Hippocampal formation (tissue), 2 donors: ENCODE measurements around the gene PPL.
"Not testable (repeated sequence)": the region's sequence is repeated elsewhere in the genome, so short reads cannot be mapped to it uniquely, and the experiment has no call there.

ENCODE experiments used
- DNase-seq, 2 donors: peaks; one replicate each; lab custom pipeline; 2025; lab: John Stamatoyannopoulos, UW

Gene PPL

DNA sequence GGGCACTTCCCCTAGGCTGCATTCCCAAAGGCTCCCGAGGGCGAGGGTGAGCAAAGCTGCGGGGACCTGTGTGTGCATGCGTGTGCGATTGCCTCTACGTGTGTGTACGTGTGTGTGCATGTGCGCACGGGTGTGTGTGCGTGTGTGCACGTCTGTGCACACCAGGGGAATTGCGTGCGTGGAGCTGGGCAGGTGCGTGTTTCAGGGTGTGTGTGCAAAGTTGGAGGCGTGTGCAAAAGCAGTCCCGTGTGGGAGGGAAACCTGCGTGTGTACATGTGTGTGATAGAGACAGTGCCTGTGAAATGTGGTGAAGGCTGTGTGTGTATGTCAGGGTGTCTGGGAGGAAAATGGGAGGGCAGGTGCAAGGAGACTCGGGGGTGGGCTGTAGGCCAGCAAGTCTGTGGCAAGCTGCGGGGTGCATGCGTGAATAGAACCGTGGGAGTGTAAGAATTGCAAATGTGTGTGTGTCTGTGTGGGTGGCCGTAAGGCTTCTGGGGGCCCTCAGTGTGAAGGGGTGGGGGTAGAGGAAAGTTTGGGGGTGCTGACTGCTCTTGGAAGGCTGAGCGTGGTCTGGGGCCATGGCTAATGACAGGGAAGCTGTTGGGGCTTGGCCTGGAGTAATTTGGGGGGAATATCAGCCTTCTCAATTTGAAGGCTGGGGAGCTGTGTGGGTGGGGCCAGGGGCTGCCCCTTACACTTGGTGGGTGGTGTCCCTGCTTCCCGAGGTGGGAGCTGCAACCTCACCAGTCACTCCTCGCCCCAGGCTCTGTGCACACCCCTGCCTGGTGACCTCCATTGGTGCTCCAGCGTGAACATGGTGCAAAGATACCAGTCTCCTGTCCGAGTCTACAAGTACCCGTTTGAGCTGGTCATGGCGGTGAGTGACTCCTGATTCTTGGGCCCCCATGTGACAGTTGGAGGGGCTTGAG lies 21.8 kb upstream of the PPL start:
- DNase-seq: no peak

DNA sequence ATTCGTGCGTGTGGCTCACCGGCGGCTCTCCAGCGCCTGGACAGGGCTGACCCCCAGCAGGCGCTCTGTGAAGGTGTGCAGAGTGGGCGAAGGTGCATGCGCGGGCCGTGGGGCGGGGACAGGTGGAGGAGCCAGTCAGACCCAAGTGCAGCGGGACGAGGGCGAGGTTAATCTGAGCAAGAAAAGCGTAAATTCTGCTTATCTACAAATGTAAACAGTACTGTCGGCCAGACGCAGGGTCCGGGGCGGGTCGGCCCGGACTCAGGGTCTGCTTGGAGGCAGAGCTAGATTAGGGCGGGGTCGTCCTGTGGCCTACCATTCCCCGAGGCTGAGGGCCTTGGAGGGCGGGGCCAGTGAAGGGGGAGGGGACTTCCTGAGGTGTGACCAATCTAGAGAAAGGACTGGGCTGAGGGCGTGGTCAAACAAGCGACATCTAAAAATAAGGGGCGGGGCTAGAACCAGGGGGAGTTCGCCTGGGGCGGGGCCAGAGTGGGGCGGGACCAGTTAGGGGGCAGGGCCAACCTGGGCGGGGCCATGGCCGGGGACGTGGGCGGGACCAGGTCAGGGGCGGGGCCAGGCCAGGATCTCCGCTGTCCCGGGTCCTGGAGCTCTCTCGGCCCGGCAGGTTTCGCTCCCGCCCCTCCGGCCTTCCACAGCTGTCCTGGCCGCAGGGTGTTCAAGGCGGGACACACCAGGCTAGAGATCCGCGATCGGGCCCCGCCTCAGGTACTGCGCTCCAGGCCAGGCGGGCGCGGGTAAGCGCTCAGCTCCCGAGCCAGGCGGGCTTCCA lies 21.0 kb upstream of the PPL start, which contains the start of gene SEC14L5:
SEC14L5 (plus strand) TSS at position 611 of the 790 bp plus-strand sequence. CDS start 994 bp downstream, outside the sequence.
- peak; percentile 98 for DNase-seq

DNA sequence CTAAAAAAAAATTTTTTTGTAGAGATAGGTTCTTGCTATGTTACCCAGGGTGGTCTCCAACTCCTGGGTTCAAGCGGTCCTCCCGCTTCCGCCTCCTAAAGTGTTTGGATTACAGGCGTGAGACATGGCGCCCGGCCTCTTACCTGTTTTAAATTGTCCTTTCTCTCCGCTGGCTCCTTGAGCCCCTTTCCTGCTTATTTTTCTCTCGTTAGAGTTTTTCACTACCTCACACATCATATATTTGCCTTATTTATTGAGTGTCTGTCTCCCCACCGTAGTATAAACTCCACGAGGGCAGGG lies 20.4 kb upstream of the PPL start:
- no peak for DNase-seq

DNA sequence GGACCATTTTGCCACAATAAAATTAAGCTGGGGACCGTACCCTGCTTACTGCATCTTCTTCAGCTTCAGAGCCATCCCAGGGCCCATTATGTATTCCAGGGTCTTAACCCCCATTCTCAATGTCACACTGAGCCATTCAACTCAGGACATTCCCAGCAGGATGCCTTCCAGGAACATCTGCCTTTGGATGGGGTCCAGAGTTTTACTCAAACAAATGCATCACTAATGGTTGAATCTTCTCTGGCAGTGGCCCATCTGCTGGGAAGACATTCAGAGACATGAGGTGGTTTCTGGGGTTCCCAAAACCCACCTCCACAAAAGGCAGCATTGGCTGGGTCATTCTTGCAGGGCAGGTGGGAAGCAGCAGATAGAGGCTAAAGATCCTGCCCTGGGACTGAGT lies 17.8 kb upstream of the PPL start:
- DNase-seq: no peak

DNA sequence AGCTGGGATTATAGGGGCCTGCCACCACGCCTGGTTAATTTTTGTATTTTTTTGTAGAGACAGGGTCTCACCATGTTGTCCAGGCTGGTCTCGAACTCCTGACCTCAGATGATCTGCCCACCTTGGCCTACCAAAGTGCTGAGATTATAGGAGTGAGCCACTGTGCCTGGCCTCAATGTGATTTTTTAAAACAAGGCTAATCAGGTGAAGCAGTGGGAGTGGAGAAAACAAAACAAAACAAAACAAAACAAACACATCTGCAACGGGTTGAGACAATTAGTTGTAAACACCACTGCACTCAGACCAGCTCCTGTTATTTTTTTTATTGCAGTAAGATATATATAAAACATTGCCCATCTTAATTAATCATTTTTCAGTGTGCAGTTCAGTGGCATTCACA lies 14.6 kb upstream of the PPL start:
- DNase-seq: not testable (repeated sequence)

DNA sequence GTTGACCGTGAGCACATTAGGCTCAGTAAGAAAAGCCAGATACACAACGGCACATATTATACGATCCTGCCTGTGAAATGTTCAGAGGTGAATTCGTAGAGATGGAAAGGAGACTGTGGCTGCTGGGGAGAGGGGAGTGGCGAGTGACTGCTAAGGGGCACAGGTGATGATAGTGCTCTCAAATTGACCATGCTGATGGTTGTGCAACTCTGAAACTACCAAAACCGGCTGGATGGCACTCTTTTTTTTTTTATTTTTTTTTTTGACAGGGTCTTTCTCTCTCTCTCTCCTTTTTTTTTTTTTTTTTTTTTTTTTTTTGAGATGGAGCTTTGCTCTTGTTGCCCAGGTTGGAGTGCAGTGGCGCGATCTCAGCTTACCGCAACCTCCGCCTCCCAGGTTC lies 13.0 kb upstream of the PPL start:
- DNase-seq: no peak

DNA sequence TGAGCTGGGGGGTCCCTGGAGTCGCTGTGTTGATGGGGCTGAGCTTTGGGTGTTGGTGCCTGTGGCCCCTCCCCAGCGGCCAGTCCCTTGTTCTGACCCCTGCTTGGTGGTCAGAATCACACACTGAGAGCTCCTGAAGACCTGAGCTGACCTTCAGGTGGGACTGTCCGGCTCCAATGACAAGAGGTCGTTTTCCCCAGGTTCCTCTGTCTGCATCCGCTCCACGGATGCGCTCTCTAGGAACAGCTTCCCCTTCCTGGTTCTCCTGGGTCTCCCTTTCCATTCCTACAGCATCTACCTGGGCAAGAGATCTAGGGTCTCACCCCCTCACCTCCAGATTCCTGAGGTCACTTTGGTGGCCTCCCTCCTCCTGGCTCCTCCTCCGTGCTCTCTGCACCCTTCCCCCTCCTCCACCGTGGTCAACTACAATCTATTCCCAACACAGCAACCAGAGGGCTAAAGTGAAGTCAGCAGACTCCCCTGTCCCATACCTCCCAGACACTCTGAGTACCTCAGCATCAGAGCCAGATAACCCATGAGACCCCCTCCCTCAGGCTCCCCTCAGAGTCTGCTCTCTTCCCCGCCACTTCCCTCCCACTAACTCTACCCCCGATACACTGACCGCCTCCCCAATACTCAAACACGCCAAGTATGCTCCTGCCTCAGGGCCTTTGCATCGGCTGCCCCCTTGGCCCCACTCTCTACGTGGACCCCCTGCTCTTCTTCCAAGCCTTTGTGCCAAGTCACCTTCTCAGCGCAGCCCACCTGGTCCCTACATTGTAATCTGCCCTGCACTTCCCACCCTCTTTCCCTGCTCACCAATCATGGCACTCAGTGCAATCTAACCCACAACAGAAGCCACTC lies 12.2 kb upstream of the PPL start:
- DNase-seq: no peak

DNA sequence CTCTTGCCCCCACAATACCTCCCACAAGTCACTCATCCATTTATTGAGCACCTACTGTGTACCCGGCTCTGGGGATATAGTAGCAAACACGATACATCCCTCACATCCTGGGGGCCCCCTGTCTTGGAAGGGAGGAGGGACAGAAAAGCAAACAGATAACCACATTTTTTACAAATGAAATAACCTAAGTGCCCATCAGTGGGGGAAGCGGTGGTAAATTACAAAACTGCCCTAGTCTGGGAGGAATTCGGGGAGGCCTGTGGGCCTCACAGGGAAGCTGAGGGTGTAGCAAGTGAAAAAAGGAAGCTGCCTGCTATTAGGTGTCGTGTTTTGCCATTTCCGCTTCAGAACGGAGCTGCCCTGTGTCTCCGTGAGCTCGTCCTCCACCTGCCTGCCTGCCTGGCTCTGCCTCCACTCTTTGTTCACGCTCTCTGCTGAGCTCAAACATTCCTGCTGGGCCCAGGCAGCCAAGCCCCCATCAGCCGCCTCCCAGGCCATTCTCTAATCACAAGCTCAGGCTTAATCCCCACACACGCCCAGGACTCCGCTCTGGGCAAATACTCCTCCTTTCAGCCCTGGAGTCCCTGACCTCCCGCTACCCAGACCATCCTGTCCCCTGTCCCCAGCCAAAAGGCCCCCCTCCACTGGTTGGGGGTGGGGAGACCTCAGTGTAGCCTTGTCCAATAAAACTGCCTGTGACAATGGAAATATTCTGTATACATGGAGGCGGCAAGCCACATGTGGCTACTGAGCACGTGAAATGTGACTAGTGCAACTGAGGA lies 11.0 kb upstream of the PPL start:
- no peak for DNase-seq

DNA sequence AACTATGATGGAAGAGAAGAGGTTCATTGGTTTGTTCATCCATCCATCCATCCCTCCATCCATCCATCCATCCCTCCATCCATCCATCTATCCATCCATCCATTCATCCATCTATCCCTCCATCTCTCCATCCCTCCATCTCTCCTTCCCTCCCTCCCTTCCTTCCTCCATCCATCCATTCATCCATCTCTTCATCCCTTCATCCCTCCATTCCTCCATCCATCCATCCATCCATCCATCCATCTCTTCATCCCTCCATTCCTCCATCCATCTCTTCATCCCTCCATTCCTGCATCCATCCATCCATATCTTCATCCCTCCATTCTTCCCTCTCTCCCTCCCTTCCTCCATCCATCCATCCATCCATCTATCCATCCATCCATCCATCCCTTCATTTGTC lies 10.0 kb upstream of the PPL start:
- no peak for DNase-seq

DNA sequence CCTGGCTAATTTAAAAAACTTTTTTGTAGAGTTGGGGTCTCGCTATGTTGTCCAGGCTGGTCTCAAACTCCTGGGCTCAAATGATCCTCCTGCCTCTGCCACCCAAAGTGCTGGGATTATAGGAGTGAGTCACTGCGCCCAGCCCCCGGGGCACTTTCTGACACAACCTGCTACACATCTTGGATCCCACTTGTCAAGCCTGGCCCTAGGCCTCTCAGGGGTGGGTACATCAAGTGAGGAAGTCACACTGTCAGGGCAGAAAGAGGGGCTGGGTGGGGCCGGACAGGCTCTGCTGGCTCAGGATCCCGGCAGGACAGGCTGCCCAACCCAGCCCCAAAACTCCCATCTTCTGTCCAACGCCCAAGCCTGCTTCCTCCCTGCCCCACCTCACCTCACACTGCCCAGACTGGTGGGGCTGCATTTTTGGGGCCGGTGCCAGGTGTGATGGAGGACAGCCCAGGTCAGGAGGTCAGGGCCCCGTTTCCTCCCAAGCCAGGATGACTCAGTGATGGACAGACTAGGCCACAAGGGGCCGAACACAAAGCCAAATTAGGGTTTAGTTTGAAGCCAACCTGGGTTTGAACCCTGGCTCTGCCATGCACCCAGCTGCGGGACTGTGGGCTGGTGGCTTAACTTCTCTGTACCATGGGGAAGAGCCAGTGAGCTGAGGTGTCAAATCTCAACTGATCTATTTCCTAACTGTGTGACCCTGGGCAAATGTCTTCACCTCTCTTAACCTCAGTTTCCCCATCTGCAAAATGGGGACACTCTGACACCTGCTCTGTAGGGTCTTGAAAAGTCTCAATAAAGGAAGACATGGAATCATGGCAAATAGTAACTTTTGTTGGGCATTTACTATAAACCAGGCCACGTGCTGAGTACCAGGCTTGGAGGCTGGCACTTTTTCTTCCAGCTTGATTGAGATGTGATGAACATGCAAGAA lies 8.9 kb upstream of the PPL start:
- no peak for DNase-seq

DNA sequence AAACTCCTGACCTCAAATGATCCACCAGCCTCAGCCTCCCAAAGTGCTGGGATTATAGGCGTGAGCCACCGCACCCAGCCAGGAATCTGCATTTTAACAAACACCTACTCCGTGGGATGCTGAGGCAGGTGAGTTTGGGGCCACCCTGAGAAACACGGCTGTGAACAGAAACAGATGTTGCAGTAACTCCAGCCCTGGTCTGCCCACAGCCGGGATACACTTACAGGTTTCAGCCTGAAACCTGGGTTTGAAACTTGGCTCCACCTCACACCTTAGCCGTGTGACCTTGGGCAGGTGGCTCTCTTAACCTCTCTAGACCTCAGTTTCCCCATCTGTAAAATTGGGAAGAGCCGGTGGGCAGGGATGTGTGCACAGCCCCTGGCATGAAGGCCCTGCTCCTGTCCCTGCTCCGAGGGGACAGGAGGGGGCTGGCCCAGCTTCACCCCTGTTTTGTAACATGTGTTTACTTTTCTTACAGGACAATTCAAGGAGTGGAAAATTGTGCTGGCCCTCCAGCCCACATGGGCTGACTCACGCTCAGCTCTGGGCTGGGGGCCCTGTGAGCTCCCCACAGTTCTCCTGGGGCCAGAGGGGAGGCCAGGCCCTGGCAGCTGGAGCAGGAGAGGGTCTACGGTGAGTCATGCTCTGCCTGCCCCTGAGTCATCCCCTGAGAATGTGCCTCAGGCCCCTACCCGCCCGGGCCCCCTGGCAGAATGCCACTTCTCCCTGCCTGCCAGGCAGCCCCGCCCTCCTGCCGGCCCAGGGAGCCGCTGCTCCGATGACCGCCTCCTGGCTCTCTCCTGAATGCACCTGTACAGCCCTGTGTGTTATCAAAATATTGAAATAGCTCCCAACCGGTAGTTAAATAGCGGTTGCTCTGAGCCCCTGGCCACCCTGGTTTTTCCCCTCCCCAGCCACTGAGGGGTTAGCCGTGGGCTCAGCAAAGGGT lies 7.7 kb upstream of the PPL start:
- DNase-seq: no peak

DNA sequence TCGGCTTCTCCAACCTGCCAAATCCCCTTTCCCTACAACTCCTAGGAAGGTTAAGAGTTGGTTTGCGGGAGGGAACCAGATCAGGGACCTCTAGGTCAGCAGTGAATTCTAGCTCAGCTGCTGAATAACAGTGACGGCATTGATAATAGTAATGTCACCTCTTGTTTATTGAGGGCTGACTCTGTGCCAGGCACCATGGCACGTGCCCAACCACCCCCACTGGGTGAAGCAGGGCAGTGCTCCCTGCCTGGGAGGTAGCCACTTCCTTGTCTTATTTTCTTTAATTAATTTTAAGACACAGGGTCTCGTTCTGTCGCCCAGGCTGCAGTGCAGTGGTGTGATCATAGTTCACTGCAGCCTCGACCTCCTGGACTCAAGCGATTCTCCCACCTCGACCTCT lies 5.5 kb upstream of the PPL start:
- DNase-seq: no peak

DNA sequence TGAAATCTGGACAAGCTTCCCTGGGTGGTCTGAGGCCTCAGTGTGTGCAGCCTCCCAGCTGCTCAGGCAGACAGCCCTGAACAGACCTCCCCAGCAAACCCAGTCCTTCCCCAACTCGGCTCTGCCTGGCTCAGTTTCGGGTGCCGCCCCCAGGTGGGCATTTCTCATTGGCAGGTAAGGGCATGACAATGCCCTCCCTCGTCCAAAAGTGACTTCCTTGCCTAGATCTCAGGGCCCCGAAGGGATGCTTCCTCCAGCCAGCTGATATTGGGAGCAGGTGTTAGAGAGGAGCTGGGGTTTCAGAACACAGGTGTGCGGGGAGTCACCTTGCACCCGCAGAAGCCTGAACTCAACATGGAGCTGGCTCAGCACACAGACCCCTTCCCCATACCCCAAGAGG lies 3.8 kb upstream of the PPL start:
- DNase-seq: no peak

DNA sequence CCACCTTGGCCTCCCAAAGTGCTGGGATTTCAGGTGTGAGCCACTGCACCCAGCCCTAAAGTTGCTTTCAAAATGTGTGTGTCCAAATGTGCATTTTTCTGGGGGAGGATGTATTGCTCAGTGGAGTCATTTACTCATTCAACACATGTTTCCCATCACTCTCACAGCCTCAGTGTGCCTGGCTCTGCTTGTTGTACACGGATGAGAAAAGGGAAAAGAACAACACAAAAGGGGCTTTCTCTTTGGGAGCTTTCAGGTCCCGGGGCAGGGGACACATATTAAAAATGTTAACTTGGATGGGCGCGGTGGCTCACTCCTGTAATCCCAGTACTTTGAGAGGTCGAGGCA lies 1.7 kb upstream of the PPL start:
- no peak for DNase-seq

DNA sequence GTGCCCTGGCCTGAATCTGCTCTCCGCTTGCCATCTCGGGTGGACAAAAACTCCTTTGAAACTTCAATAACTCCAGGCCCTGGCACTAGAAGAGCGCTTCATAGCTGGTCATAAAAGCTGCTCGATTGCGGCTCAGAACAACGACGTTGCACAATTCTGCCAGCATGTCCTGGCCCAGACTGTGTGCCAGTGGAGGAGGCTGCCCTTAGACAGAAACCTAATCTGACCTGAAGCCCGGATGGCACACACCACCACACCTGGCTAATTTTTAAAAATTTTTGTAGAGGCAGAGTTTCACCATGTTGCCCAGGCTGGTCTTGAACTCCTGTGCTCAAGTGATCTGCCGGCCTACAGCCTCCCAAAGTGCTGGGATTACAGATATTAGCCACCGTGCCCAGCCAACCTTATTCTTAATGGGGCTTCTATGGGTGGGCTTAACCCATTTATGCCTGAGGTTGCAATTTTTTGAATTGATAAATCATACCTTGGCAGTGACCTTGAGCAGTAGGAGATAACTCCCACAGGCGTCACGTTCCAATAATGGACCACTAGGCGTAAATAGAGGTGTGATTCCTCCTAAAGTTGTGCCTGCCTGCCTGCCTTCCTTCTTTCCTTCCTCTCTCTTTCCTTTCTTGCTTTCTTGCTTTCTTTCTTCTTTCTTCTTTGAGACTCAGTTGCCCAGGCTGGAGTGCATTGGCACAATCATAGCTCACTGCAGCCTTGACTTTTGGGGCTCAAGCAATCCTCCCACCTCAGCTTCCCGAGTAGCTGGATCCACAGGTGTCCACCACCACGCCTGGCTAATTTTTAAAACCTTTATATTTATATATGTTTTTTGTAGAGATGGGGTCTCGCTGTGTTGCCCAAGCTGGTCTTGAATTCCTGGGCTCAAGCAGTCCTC lies 1.1 kb upstream of the PPL start:
- no peak for DNase-seq

DNA sequence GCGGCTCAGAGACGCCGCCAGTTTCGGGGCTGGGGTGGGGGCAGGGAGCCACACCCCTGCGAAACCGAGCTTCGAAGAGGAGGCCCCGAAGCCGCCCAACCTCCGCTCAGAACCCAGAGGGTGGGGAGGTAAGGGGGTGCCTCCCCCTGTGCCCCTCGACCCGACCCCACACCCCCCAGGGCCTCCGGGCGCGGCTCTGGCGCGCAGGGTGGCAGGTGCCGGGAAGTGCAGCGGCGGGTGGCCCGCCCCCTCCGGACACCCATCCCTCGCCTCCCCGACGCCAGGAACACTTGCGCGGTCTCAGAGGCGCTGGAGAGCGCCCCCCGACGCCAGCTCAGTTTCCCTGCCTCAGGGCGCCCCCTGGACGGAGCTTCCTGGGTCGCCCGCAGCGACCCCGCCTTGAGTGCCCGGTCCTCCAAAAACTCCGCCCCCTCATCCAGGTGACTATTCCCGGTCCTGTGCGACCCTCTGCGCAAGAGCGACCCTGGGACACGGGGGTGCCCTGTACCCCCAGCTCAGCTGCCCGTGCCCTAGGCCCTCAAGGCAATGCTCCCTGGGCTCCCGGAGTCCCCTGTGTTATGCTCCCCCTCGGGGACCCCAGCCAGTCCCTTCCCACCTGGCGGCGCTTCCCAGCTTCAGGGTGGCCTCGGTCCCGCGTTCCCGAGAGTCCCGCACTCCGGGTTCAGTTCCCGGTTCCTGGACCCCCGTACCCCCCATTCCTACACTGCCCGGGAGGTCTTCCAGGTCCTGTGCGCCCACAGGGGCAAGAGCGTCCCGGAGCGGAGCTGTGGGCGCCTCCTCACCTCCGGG lies 562 bp downstream of the PPL start:
- DNase-seq: no peak

DNA sequence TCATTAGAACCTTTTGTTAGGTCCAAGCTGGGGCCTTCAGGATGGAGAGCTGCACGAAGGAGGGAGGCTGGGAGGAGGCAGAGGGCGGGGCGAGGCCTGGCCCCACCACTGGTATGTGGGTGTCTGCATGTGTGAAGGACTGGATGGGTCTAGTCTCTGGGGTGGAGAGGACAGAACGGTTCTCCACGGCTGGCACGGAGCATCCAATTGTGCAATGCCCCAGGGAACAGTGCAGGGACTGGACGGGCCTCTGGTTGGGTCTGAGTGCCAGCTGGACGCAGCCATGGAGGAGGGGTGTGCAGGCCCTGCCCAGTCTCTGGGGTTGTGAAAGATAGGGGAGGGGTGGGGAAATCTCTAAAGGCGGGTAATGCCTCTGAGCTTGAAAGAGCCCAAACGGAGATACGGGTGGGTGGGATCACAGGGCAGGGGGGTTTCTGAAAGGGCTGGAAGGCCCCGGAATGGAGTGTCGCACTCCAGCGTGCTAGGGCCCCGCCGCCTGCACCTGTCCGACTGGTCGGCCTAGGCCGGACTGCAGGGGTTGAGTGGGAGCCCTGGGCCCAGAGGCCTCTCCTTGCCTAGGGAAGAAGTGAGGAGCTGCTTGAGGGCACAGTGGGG lies 1.6 kb downstream of the PPL start:
- no peak for DNase-seq
